GM04504 (cell line): Measurements from ENCODE around the gene TRIP11.
"Not testable (repeated sequence)": the region's sequence is repeated elsewhere in the genome, so short reads cannot be mapped to it uniquely, and the experiment has no call there.

ENCODE experiments used
- DNase-seq: peaks from one replicate; pipeline ENCODE4 v3.0.0-alpha.2; 2012; ENCODE audit warnings: low read depth

The TRIP11 gene

DNA sequence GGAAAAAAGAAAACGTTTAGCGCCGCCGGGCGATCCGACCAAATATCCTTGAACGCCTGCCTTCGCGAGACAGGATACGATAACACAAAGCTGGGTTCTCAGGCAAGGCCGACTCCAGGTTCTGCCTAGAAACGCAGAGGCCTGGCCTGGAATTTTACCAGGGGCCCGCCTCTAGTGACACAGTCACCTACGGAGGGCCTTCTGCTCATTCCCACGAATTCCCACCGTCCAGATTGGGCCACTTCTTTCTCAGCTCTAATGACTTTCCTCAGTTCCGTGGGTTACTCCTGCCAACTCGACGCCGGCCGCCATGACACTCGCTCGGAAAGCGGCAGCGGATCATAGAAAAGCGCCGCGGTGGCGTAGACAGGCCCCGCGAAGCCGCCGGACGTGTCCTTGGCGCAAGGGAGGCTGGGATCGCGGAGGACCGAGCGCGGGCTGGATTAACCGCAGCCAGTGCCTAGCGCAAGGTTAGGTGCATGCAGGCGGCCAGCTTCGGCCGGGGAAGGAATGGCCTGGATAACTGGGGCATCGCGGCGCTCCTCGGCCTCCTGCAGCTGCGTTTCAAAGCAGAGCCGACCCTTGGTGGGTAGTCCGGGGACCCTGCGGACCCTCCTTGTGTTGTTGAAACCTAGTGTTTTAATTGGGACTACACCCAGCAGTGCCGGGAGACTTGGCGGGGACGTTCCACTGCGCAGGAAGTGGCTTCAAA, at the start of gene TRIP11:
TSS of gene TRIP11 (minus strand) at position 341 of the 712 bp plus-strand sequence. CDS start 374 bp downstream, outside the sequence.
- peak; percentile 83 for DNase-seq

- DNase-seq: no peak
These were observed 48.6 kb upstream of the TRIP11 start for GRCh38 chr14:92088494-92088893.

DNA sequence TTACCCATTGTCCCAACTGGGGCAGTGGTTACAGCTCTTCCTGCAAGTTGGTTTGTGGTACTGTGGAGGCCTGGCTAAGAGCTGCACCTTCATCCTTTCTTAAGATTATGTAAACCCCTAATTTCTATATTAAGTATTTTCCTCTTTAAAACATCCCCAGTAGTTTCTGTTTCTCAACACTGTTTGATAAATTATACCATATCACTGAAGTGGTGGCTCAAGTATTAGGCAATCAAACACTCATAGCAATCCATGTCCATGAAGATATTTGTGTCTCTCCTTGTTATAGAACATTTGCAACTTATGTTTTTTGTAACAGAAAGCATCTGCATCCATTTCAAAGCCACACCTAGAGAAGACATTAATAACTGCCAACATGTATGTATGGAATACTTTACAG, 34.7 kb upstream of the TRIP11 start:
- DNase-seq: no peak

DNA sequence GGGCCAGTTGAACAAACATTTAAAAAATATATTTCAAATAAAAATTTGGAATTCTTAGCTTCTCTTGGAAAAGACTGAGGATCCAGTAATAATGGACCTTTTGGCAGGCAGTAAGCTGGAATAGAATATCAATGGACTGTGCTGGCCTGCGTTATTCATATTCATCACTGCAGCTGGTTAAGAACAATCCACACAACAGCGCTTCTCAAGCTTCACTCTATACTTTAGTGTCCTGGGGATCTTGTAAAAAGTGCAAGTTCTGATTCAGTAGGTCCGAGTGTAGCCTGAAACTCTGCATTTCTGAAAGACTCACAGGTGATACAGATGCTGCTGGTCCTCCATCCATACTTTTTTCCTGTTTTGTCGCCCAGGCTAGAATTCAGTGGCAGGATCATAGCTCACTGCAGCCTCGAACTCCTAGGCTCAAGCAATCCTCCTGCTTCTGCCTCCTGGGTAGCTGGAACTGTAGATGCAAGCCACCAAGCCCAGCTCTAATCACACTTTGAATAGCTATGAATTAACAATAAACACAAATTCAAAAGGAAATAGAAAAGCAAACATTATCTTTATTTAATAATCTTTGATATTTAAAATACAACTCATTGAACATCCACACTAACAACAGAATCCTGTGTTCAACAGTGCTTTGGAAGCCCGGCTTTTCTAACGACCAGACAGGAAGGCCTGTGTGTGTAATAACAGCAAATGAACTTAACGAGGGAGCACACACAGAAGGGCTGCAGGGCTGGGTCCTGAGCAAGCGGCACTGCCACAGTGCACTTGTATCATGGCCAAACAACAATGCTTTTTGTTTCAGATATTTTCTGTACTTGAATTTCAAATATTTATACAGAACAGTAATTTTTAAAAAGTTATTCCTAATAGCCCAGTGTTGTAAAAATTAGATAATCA, 18.4 kb upstream of the TRIP11 start:
- DNase-seq: no peak

GRCh38 chr14:92049781-92050180, 9.9 kb upstream of the TRIP11 start:
- DNase-seq: no peak

- not testable (repeated sequence) for DNase-seq
These were observed 9.4 kb upstream of the TRIP11 start for GRCh38 chr14:92049221-92049620.

DNA sequence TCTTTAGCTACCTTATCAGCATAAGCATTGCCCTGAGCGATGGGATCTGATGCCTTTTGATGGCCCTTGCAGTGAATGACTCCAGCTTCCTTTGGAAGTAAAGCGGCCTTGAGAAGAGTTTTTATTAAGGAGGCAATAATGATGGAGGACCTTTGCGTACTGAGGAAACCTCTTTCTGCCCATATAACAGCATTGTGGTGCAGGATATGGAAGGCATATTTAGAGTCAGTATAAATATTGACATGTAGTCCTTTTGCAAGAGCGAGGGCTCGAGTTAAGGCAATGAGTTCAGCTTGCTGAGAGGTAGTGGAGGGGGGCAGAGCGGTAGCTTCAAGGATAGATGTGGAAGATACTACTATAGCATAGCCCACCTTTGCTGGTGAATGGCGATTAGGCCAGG, 6.0 kb upstream of the TRIP11 start:
- DNase-seq: not testable (repeated sequence)

DNA sequence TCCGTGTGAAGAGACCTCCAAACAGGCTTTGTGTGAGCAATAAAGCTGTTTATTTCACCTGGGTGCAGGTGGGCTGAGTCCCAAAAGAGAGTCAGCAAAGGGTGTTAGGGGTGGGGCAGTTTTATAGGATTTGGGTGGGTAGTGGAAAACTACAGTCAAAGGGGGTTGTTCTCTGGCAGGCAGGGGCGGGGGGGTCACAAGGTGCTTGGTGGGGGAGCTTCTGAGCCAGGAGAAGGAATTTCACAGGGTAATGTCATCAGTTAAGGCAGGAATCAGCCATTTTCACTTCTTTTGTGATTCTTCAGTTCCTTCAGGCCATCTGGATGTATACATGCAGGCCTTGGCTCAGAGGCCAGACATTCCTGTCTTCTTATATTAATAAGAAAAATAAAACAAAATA, 1.9 kb upstream of the TRIP11 start:
- DNase-seq: not testable (repeated sequence)

- DNase-seq: no peak
These were observed 1.3 kb upstream of the TRIP11 start for GRCh38 chr14:92041203-92041602.

- no peak for DNase-seq
These were observed 682 bp upstream of the TRIP11 start for GRCh38 chr14:92040431-92041051.

- DNase-seq: no peak
These were observed 668 bp downstream of the TRIP11 start for GRCh38 chr14:92039063-92039718.

DNA sequence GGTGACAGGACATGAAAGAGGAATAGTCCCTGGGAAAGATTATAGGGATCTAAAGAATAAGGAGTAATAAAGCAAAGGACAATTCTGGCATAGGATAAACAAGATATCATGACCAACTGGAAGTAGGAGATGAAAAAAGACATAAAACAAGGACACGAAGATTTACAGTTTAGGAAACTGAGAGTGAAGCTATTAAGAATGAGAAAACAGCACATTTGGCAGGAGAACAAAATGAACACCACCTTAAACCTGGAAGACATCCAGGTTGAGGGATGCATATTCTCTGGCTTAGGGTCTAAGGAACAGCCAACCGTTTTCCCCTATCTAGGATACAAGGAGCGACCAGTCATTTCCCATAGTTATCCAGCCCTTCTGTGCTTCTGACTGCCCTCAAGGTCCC, 1.9 kb downstream of the TRIP11 start:
- no peak for DNase-seq

GRCh38 chr14:92035890-92036289, 4.0 kb downstream of the TRIP11 start:
- DNase-seq: no peak

DNA sequence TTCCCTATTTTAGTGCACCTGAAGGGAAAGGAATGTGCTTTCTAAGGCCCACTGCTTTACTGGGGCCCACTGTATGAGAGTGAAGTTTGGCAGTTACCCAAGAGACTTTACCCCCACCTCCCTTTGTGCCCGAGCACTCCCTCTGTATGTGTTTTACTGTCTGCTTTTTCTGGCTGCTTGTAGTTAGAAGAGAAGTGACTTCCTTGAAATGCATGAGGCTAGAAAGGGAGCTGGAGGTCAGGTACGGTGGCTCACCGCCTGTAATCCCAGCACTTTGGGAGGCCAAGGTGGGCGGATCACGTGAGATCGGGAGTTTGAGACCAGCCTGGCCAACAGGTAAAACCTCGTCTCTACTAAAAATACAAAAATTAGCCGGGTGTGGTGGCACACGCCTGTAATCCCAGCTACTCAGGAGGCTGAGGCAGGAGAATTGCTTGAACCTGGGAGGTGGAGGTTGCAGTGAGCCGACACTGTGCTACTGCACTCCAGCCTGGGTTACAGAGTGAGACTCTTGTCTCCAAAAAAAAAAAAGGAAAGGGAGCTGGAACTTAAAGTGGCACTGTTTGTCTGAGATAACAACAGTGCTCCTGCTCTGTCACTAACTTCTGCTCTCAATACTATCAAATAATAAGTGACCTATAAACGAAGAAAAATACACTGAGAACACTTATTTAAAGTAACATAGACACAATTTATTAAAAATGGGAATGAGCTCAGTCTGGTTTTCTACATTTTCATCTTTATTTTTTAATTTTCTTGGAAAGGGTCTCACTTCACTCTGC, 5.8 kb downstream of the TRIP11 start:
- no peak for DNase-seq

GRCh38 chr14:92033433-92033832, 6.4 kb downstream of the TRIP11 start:
- no peak for DNase-seq

- DNase-seq: no peak
These were observed 13.2 kb downstream of the TRIP11 start for GRCh38 chr14:92026548-92027190.

- DNase-seq: no peak
These were observed 17.8 kb downstream of the TRIP11 start for GRCh38 chr14:92022036-92022435.

GRCh38 chr14:92021523-92021922, 18.3 kb downstream of the TRIP11 start:
- no peak for DNase-seq

DNA sequence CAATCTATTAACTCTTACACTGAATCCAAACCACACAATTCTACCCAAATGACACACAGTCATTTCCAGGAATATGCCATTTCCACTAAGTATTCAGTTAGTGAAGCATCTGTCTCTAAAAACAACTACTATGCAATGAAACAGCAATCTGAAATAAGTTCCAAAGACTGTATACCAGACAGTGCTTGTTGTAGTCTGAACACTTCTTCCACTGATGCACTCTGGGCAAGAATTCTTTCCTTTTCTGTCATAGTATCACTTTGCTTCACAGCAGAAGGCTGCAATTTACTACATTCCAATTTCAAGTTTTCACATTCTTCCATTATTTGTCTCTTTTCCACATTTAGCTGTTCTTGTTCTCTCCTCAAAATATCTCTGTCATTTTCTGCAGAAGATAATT, 25.8 kb downstream of the TRIP11 start:
- DNase-seq: no peak

GRCh38 chr14:92012121-92012748, 27.6 kb downstream of the TRIP11 start:
- no peak for DNase-seq
